GM18511 (cell line): ENCODE results near the gene DNAJA4.

ENCODE experiments used
- ATAC-seq: cut with Tn5 transposase; IDR thresholded peaks from one replicate; pipeline ENCODE4 v1.9.1; 2021; ENCODE audit warnings: mild to moderate bottlenecking, moderate library complexity; ENCODE audit not compliant: unreplicated experiment

DNAJA4 gene

GRCh38 chr15:78313383-78313782 is 49.0 kb downstream of the DNAJA4 start:
- no peak for ATAC-seq

DNA sequence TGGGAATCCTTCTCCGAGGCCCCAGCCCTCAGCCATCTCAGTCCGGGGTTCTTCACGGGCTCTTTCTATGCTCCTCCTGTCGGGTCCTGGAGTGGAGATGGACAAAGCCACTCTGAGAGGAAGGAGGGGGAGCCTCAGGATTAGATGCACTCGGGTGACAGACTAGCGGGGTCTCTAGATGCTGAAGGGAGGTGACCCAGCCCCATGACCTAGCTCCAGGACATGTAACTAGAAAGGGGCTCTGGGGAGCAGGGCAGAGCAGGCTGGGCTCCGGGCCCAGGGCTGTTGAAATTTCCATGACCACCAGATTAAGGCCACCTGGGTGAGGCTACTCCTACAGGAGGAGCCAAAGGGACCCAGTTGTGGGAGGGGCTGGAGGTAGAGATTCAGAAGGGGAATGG is 49.8 kb downstream of the DNAJA4 start:
- ATAC-seq: no peak

GRCh38 chr15:78315686-78316282 is 51.4 kb downstream of the DNAJA4 start:
- ATAC-seq: no peak

- ATAC-seq: no peak
Measured at GRCh38 chr15:78316283-78317083, 52.1 kb downstream of the DNAJA4 start.

- no peak for ATAC-seq
Measured at GRCh38 chr15:78317145-78317836, 52.9 kb downstream of the DNAJA4 start.

DNA sequence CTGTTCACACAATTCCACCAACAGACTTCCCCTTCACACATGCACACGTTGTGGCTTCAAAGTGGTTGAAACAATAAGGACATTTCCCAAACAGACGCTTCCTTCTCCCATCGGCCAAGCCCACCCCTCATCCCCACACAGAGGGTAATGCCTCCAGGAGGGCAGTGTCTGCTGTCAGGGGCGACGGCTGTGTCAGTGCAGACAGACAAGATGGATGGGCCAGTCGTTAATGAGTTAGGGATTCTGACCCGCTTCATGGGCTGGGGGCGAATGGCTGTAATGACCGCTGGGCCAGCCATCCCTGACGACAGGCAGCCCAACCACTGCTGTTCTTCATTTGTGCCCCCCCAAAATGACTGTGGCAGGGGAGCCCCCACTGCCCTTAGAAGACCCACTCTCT is 55.2 kb downstream of the DNAJA4 start:
- no peak for ATAC-seq

- no peak for ATAC-seq
Measured at GRCh38 chr15:78320183-78320582, 55.8 kb downstream of the DNAJA4 start.

GRCh38 chr15:78321041-78321570 is 56.7 kb downstream of the DNAJA4 start:
- no peak for ATAC-seq

- ATAC-seq: no peak
Measured at GRCh38 chr15:78321786-78322185, 57.4 kb downstream of the DNAJA4 start.

DNA sequence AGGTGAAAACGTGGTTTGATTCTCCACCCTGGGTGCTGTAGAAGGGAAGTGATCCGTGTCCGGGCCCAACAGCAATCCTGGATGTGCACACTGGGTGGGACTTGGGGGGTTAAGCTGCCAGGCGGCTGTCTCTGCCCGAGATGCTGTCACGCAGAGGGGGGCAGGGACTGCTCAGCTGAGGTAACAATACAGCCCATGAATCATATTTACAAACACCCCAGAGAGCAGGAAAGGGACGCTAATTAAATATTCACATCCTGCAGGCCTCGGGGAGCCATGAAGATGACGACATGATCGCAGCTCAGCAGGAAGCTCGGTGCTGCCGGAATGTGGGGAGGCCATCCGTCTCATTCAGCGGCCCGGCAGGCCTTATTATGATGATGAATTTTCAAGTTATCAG is 57.9 kb downstream of the DNAJA4 start:
- no peak for ATAC-seq

DNA sequence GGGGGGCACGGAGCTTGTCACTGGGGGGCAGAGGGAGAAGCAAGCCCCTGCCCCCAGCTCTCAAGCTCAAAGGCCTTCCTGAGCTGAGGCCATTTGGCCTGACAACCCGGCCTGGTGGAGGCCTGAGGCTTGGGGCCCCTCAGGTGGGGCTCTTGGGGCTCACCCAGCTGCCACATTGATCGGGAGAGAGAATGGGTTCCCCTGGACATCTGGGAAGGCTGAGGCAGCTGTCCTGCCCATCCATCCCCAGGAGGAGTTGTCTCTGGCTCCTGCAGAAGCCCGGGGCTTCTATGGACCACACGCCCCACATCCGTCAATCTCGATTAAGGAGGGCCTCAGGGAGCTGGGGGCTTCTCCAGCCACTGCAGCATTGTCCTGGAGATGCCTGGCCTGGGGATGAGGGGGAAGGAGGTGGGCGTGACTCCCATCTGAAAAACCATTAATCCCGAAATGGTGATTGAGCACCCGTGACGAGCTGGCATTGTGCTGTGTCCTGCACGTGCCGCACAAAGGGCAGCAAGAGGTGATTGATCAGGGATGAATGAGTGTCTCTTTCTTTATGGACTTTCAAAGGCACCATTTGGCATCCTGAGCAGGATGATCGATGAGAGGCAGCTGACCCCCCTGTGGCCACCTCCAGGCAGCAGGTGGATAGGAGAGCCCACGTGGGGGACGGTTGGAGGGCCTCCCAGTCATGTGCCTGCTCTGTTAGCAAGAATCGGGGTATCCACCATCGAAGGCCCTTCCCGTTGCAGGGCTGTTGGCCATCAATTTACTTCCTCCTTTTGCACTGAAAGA is 58.6 kb downstream of the DNAJA4 start:
- no peak for ATAC-seq

- ATAC-seq: no peak
Measured at GRCh38 chr15:78323693-78324092, 59.3 kb downstream of the DNAJA4 start.

DNA sequence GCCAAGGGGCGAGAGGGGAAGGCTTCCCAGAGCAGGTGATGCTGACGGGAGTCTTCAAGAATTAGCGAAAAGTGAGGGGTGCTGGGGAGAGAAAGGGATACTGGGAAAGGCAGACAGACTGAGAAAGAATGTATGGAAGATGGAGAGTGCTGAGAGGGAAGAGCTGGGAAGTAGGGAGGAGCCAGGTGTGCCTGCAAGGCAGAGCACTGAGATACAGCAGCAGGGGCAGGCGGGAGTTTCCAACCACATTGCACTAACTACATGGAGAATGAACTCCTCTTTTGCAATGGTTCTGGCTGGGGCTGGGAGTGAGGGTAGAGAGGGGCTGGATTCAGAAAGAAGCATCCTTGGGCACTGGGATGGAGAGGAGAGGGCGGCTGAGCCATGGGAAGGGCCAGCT is 59.8 kb downstream of the DNAJA4 start:
- ATAC-seq: no peak

- ATAC-seq: no peak
Measured at GRCh38 chr15:78325092-78325843, 60.9 kb downstream of the DNAJA4 start.

GRCh38 chr15:78327466-78327865 is 63.1 kb downstream of the DNAJA4 start:
- no peak for ATAC-seq

- ATAC-seq: no peak
Measured at GRCh38 chr15:78329625-78330024, 65.3 kb downstream of the DNAJA4 start.
